Smooth muscle cell (in vitro differentiated cells): ENCODE results near the gene CADPS2. TPM values are rescaled to one million over a fixed set of nuclear protein-coding genes. Genes with fewer than 3 reads are reported as not detected.

Experiments used
- DNase-seq: peaks from one replicate; lab custom pipeline; 2025; ENCODE audit not compliant: unreplicated experiment; lab: John Stamatoyannopoulos, UW
- H2AFZ ChIP-seq: fragments of 200-600 bp; sonication (generic); 2 replicates; pipeline ENCODE4 v1.6.0; 2016; ENCODE audit warnings: antibody characterized with exemption, low read depth, mild to moderate bottlenecking
- H3F3A ChIP-seq: fragments of 200-600 bp; sonication (generic); 2 replicates; pipeline ENCODE4 v1.6.0; 2017; ENCODE audit warnings: antibody characterized with exemption, low read depth
- H3K27ac ChIP-seq: fragments of 200-600 bp; sonication (generic); 2 replicates; pipeline ENCODE4 v1.5.1; 2016; ENCODE audit warnings: low read depth, mild to moderate bottlenecking
- H3K27me3 ChIP-seq: fragments of 200-600 bp; sonication (generic); 2 replicates; pipeline ENCODE4 v1.6.1; 2016; ENCODE audit warnings: low read depth, mild to moderate bottlenecking
- H3K36me3 ChIP-seq: fragments of 200-600 bp; sonication (generic); 2 replicates; pipeline ENCODE4 v1.5.1; 2016; ENCODE audit warnings: low read depth
- H3K4me1 ChIP-seq: fragments of 200-600 bp; sonication (generic); 2 replicates; pipeline ENCODE4 v1.5.1; 2016; ENCODE audit warnings: low read depth
- H3K4me2 ChIP-seq: fragments of 200-600 bp; sonication (generic); 2 replicates; pipeline ENCODE4 v1.6.0; 2016; ENCODE audit warnings: mild to moderate bottlenecking
- H3K4me3 ChIP-seq: fragments of 200-600 bp; sonication (generic); 2 replicates; pipeline ENCODE4 v1.5.1; 2016; ENCODE audit warnings: mild to moderate bottlenecking
- H3K79me2 ChIP-seq: fragments of 200-600 bp; sonication (generic); 2 replicates; pipeline ENCODE4 v1.6.0; 2016; ENCODE audit warnings: low read depth, mild to moderate bottlenecking
- H3K9ac ChIP-seq: fragments of 200-600 bp; sonication (generic); 2 replicates; pipeline ENCODE4 v1.6.0; 2016; ENCODE audit warnings: low read depth
- H3K9me3 ChIP-seq: fragments of 200-600 bp; sonication (generic); replicated peaks from 2 replicates; pipeline ENCODE4 v1.5.1; 2016; ENCODE audit warnings: low read depth
- H4K20me1 ChIP-seq: fragments of 200-600 bp; sonication (generic); 2 replicates; pipeline ENCODE4 v1.6.0; 2016; ENCODE audit warnings: low read depth
- WGBS: methylation state at CpG from one replicate; pipeline ENCODE4 v1.1.7; 2016; ENCODE audit warnings: low lambda C conversion rate; 5-methylcytosine and 5-hydroxymethylcytosine counted together
- polyA plus RNA-seq: library from polyadenylated mRNA; unstranded; fragments of >200 nt; fragmentation: Nextera tagmentation; extraction: Ambion mirVana; gene quantifications from 2 replicates; pipeline ENCODE4 v1.2.1, GENCODE V29; 2016
- total RNA-seq: library from RNA; depleted of rRNA; stranded (reverse); fragments of >200 nt; gene quantifications from 2 replicates; pipeline ENCODE4 v1.2.3, GENCODE V29; 2014
- TF ChIP-seq, protein P1 (sequence below): fragments of 200-600 bp; sonication (generic); IDR thresholded peaks from 2 replicates; pipeline ENCODE4 v1.5.1; 2017; ENCODE audit warnings: borderline replicate concordance, mild to moderate bottlenecking, antibody characterized with exemption; ENCODE audit not compliant: insufficient read depth, poor library complexity, severe bottlenecking

The CADPS2 gene
- total and polyA plus RNA-seq, 2 experiments from 2014 or later = 8.5 to 15.6 TPM

DNA sequence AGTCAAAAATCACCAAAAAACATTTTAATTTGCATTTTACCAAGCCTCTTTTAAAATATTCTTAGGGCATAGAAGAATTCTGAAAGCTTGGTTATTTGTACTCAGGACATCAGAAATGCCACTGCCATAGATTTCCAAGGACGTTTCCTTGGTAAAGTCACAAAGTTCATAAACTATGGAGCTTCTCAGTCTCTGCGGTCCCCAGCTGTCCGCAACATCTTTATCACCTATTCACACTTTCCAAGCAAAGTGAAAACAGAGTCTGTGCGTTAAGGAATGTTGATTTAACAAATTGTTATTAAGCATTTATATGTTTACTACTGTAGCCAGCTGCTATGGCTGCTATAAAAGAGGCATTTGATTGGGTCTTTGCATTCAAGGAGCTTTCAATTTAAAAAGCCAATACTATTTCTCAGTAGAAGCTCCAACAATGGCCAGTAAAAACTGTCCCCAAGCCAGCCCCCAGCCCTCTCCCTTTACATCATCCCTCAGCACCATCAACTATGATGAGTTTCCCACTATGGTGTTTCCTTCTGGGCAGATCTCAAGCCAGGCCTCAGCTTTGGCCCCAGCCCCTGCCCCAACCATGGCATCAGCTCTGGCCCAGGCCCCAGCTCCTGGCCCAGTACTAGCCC, 36.8 kb downstream of the CADPS2 start:
- no peaks in the 10 kb centered on the region for H3F3A ChIP-seq
- H3K4me3 ChIP-seq = no peak overlapping the region
- no peak for DNase-seq
- no peak overlapping the region for H3K27ac ChIP-seq
- H3K4me2 ChIP-seq = no peak overlapping the region
- no peak overlapping the region for H2AFZ ChIP-seq
- H3K9me3 ChIP-seq = no peaks in the 10 kb centered on the region
- H3K4me1 ChIP-seq = peaks cover 4% of the 10 kb centered on the region
- H3K9ac ChIP-seq = no peak overlapping the region
- no peaks in the 10 kb centered on the region for H3K27me3 ChIP-seq
- no peaks in the 10 kb centered on the region for H3K36me3 ChIP-seq
- H4K20me1 ChIP-seq = no peaks in the 10 kb centered on the region
- TF ChIP-seq, protein P1, sequence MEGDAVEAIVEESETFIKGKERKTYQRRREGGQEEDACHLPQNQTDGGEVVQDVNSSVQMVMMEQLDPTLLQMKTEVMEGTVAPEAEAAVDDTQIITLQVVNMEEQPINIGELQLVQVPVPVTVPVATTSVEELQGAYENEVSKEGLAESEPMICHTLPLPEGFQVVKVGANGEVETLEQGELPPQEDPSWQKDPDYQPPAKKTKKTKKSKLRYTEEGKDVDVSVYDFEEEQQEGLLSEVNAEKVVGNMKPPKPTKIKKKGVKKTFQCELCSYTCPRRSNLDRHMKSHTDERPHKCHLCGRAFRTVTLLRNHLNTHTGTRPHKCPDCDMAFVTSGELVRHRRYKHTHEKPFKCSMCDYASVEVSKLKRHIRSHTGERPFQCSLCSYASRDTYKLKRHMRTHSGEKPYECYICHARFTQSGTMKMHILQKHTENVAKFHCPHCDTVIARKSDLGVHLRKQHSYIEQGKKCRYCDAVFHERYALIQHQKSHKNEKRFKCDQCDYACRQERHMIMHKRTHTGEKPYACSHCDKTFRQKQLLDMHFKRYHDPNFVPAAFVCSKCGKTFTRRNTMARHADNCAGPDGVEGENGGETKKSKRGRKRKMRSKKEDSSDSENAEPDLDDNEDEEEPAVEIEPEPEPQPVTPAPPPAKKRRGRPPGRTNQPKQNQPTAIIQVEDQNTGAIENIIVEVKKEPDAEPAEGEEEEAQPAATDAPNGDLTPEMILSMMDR = no peak
- 73% methylated on average over 4 of the region's 4 CpGs for WGBS
- H3K79me2 ChIP-seq = no peaks in the 10 kb centered on the region

GRCh38 chr7:122847871-122848473, 38.3 kb downstream of the CADPS2 start:
- Histone ChIP-seq H3K27me3 (no peaks in the 10 kb centered on the region), H3K9ac (no peak overlapping the region), H3K4me2 (no peak overlapping the region), H3K4me3 (no peak overlapping the region), H3K36me3 (no peaks in the 10 kb centered on the region), H3K9me3 (no peaks in the 10 kb centered on the region), H2AFZ (no peak overlapping the region), H3K79me2 (no peaks in the 10 kb centered on the region), H3F3A (no peaks in the 10 kb centered on the region), H3K4me1 (peaks cover 4% of the 10 kb centered on the region), H4K20me1 (no peaks in the 10 kb centered on the region), H3K27ac (no peak overlapping the region)
- DNase-seq = no peak
- TF ChIP-seq, protein P1 = no peak
- WGBS = 72% methylated on average over 3 of the region's 3 CpGs

DNA sequence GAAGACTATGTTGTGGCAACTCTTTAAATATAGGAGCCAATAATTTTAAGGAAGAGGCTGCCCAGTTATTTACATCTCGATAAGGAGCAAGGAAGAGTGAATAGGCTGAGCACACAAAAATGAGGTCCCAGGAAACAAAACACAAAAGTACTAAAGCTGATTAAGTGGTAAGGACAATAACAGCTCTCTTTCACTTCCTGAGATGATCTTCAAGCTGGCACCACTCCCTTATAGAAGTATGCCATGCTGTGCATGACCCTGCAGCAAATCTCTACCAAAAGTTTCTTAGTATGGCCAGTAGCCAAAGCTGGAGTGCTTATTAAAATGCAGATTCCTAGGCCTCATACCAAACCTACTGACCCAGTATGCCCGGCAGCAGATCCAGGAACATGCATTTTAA, 39.7 kb downstream of the CADPS2 start:
- DNase-seq = no peak
- no peaks in the 10 kb centered on the region for H3F3A ChIP-seq
- no peaks in the 10 kb centered on the region for H3K36me3 ChIP-seq
- H2AFZ ChIP-seq = no peak overlapping the region
- H3K4me1 ChIP-seq = peaks cover 4% of the 10 kb centered on the region
- no peaks in the 10 kb centered on the region for H3K79me2 ChIP-seq
- H3K27ac ChIP-seq = no peak overlapping the region
- WGBS = 95% methylated on average over 2 of the region's 2 CpGs
- H3K27me3 ChIP-seq = no peaks in the 10 kb centered on the region
- H3K4me3 ChIP-seq = no peak overlapping the region
- no peak overlapping the region for H3K4me2 ChIP-seq
- no peak overlapping the region for H3K9ac ChIP-seq
- TF ChIP-seq, protein P1 = no peak
- no peaks in the 10 kb centered on the region for H4K20me1 ChIP-seq
- H3K9me3 ChIP-seq = no peaks in the 10 kb centered on the region

- TF ChIP-seq, protein P1 = no peak
- 92% methylated on average over 3 of the region's 3 CpGs for WGBS
- Histone ChIP-seq H4K20me1 (no peaks in the 10 kb centered on the region), H3K27me3 (no peaks in the 10 kb centered on the region), H3K9ac (no peak overlapping the region), H3K27ac (no peak overlapping the region), H3K4me2 (no peak overlapping the region), H3K4me3 (no peak overlapping the region), H3K4me1 (peaks cover 4% of the 10 kb centered on the region), H3K79me2 (no peaks in the 10 kb centered on the region), H3K36me3 (no peaks in the 10 kb centered on the region), H2AFZ (no peak overlapping the region), H3K9me3 (no peaks in the 10 kb centered on the region), H3F3A (no peaks in the 10 kb centered on the region)
- DNase-seq = no peak
These were observed 41.0 kb downstream of the CADPS2 start for GRCh38 chr7:122845286-122845685.
